ENCODE results near the gene AKR7A2.
A peak's percentile ranks its signal among the peaks of the same experiment; 100 is the strongest.

Gene AKR7A2

DNA sequence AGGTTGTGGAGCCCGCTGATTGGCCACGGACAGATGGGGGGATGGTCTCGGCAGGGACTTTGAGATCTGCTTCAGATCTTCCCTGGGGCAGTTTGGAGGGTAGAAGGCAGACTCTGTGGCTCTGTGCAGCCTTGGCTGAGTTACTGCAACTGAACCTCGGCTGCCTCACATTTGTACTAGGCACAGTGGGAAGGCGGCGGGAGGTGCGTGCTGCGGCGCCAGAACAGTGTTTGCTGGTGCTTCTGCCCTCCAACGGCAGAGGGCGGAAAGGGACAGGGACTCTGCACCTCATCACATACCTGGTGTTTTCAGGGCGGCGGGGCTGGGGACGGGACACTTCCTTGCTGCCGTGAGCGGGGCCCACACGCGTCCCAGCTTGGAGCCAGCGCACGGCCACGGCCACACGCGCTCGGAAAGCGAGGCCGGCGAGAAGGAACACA lies 26.4 kb upstream of the AKR7A2 start:
- Mint-ChIP-seq H3K4me1 (ENCODE audit: low read depth) (peaks cover 40% of the 10 kb centered on the region), H3K27ac (peak overlapping the region; percentile 89), H3K9me3 (no peaks in the 10 kb centered on the region), H3K27me3 (no peaks in the 10 kb centered on the region), H3K4me3 (no peak overlapping the region), H3K36me3 (ENCODE audit: low read depth) (peaks cover 59% of the 10 kb centered on the region)
- DNase-seq, result no peak

DNA sequence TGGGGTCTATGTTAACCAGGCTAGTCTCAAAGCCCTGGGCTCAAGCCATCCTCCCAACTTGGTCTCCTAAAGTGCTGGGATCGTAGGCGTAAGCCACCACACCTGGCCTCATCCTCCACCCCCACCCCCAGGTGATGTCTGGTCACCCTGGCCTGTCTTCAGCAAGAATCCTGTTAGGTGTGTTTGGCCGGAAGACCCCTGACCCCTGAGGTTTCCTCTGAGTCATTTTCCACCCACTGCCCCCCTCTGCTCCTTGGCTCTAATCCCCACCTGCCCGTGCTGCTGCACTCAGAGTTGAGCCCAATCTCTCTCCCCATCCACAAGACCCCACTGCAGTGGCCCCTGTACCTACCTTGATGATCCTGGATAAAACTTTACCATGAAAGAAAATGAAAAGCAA lies 25.3 kb upstream of the AKR7A2 start:
- no peaks in the 10 kb centered on the region for H3K27me3 Mint-ChIP-seq
- H3K27ac Mint-ChIP-seq, result peak overlapping the region; percentile 89
- H3K9me3 Mint-ChIP-seq, result no peaks in the 10 kb centered on the region
- peaks cover 42% of the 10 kb centered on the region for H3K4me1 Mint-ChIP-seq (ENCODE audit: low read depth)
- DNase-seq, result no peak
- H3K36me3 Mint-ChIP-seq (ENCODE audit: low read depth), result peaks cover 48% of the 10 kb centered on the region
- no peak overlapping the region for H3K4me3 Mint-ChIP-seq

DNA sequence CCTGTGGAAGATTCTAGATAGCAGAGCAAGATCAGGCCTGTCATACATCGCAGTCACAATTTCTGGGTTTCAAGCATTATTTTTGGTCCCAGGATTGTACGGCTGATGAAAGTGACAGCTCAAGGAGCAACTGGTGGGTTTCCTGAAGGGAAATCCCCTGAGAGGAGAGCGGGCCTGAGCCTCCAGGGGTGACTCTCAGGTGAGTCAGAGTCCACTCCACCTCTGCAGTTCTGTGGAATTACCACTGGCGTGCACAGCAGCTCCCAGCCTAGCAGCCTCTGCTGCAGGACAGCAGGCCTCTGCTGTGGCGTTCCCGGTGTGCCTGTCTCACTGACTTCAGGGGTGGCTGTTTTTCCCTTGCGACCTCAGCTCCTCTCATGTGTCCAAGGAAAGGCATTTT lies 24.6 kb upstream of the AKR7A2 start:
- H3K27me3 Mint-ChIP-seq, result no peaks in the 10 kb centered on the region
- DNase-seq, result peak; percentile 67
- H3K9me3 Mint-ChIP-seq, result no peaks in the 10 kb centered on the region
- peaks cover 41% of the 10 kb centered on the region for H3K36me3 Mint-ChIP-seq (ENCODE audit: low read depth)
- H3K4me1 Mint-ChIP-seq (ENCODE audit: low read depth), result peaks cover 39% of the 10 kb centered on the region
- peak overlapping the region; percentile 89 for H3K27ac Mint-ChIP-seq
- peak overlapping the region; percentile 38 for H3K4me3 Mint-ChIP-seq

DNA sequence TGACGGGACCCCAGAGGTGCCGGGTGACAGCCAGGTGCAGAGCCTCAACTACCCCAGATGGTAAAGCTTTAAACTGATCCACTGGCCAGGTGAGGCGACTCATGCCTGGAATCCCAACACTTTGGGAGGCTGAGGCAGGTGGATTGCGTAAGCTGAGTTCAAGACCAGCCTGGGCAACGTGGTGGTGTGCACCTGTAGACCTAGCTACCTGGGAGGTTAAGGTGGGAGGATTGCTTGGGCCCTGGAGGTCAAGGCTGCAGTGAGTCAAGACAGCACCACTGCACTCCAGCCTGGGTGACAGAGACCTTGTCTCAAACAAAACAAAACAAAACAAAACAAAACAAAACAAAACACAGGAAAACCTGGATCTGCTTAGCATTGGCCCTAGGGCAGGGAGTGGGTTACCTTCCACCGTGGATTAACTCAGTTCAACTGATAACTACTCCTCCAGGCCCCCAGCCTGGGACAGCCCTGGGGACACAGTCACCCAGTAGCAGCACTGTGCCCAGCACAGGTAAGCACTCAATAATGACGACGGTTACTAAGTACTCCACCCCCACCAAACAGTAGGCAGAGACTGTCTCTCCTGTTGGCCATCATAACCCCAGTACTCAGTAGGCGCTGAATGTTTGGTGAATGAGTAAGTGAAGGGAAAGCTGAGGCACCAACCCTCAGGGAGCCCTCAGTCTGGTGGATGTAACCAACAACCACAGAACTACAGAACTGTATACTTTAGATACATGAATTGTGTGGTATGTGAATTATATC lies 21.8 kb upstream of the AKR7A2 start:
- Mint-ChIP-seq H3K27ac (no peak overlapping the region), H3K27me3 (no peaks in the 10 kb centered on the region), H3K4me1 (ENCODE audit: low read depth) (peaks cover 34% of the 10 kb centered on the region), H3K4me3 (no peak overlapping the region), H3K9me3 (no peaks in the 10 kb centered on the region), H3K36me3 (ENCODE audit: low read depth) (peaks cover 18% of the 10 kb centered on the region)
- DNase-seq, result no peak

DNA sequence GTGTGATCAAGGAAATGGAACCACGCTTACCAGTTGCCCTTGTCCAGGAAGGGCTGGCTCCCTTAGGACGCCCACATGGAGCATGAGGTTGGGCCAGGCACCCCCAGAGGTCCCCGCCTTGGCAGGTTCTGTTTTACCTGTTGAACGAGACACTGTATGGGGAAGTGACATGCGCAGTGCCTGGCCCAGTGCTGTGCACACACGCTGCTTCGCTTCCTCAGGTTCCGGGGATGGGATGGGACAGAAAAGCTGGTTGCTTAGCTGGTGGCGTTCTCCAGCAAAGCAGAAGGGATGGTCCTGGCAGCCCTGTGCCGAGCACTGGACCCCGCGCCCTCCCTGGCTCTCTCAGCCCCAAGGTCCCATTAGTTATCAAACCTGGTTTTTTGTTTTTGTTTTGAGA lies 20.9 kb upstream of the AKR7A2 start:
- Mint-ChIP-seq H3K4me1 (ENCODE audit: low read depth) (peaks cover 33% of the 10 kb centered on the region), H3K36me3 (ENCODE audit: low read depth) (peaks cover 13% of the 10 kb centered on the region), H3K4me3 (no peak overlapping the region), H3K9me3 (no peaks in the 10 kb centered on the region), H3K27ac (peak overlapping the region; percentile 44), H3K27me3 (no peaks in the 10 kb centered on the region)
- no peak for DNase-seq

DNA sequence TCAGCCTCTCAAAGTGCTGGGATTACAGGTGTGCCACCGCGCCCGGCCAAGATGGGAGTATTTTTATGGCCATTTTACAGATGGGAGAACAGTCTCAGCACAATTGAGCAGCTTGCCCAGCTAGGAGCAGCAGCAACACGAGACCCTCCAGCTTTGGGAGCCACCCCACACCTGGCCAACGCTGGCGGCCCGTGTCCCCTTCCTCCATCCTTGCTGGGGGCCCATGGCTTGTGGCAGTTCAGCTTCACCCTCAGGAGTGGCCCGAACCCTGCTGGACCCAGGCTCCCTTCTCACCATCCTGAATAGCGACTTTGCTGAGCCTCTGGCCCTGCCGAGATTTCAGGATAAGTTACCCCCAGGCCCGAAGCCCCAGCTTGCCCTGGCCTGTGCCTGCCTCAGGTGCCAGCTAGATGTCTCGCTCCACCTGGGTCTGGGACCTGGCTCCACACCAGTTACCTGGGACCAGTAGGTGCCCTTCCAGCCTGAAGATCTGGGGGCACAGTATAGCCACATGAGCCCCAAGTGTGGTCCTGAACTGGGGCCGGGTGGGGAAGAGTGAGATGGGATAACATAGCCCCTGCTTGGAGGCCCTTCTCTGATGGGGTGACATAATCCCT lies 19.4 kb upstream of the AKR7A2 start:
- Mint-ChIP-seq H3K27me3 (no peaks in the 10 kb centered on the region), H3K9me3 (no peaks in the 10 kb centered on the region), H3K4me3 (no peak overlapping the region), H3K36me3 (ENCODE audit: low read depth) (peaks cover 14% of the 10 kb centered on the region), H3K4me1 (ENCODE audit: low read depth) (peaks cover 19% of the 10 kb centered on the region), H3K27ac (no peak overlapping the region)
- DNase-seq, result no peak

DNA sequence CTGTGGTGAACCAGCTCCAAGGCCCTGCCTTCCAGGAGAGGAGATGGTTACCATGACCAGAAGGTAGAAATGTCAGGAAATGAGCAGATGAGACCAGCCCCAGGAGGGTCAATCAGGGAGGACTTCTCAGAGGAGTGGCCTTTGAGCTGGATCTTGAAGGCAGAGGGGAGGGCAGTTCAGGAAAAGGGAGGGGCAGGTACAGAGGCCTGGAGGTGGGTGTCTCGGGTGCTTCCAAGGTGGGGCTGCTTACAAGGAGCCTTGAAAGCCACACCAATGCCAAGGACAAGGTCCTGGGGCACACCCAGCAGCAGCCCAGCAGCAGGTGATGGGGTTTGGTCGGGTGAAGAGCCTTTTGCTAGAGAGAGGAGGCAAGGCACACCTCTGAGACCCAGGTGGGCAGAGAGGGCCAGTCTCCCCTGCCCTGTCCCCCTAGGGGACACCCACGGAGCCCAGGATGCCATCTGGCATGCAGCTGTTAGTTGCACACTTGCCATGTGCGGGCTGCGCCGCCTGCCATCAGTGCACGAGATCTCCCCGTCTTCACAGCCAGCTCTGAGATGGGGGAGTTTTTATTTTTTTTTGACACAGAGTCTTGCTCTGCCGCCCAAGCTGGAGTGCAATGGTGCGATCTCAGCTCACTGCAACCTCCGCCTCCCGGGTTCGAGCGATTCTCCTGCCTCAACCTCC lies 18.6 kb upstream of the AKR7A2 start:
- no peaks in the 10 kb centered on the region for H3K9me3 Mint-ChIP-seq
- no peaks in the 10 kb centered on the region for H3K27me3 Mint-ChIP-seq
- H3K4me1 Mint-ChIP-seq (ENCODE audit: low read depth), result peaks cover 11% of the 10 kb centered on the region
- H3K36me3 Mint-ChIP-seq (ENCODE audit: low read depth), result peaks cover 14% of the 10 kb centered on the region
- no peak overlapping the region for H3K4me3 Mint-ChIP-seq
- DNase-seq, result no peak
- H3K27ac Mint-ChIP-seq, result peak overlapping the region; percentile 42

DNA sequence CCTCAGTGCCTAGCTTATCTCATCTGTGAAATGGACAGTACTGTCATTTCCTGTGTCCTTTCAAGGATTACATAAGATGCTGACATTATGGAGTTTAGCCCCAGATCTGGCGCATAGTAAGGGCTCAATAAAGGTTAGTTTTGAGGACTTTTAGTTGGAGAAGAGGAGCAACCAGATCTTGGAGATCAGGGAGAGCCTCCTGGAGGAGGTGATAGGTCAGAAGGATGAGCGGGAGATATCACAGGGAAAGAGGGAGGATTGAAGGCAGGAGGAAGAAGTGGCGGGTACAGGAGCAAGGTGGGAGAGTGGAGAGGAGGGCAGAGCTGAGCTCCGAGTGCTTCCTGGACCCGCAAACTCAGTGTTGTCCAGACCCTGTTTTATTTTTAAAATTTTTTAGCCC lies 17.7 kb upstream of the AKR7A2 start:
- peaks cover 7% of the 10 kb centered on the region for H3K4me1 Mint-ChIP-seq (ENCODE audit: low read depth)
- no peaks in the 10 kb centered on the region for H3K27me3 Mint-ChIP-seq
- H3K36me3 Mint-ChIP-seq (ENCODE audit: low read depth), result peaks cover 17% of the 10 kb centered on the region
- H3K4me3 Mint-ChIP-seq, result no peak overlapping the region
- H3K9me3 Mint-ChIP-seq, result no peaks in the 10 kb centered on the region
- H3K27ac Mint-ChIP-seq, result no peak overlapping the region
- no peak for DNase-seq

DNA sequence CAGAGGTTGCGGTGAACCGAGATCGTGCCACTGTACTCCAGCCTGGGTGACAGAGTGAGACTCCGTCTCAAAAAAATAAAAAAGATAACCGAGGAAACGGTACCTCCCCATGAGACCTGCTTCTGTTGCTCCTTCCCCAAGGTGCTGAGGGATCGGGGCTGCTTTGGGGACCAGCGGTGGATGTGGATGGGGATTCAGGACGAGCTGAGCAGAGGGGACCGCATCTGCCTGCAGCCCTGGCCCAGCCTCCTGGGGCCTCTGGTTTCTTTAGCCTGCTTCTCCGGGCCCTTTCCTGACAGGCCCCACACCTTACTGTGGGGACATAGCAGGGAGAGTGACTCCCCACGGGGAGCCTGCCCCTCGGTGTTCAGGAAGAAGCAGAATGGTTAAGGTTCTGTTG lies 17.2 kb upstream of the AKR7A2 start:
- Mint-ChIP-seq H3K9me3 (no peaks in the 10 kb centered on the region), H3K4me3 (no peak overlapping the region), H3K4me1 (ENCODE audit: low read depth) (peaks cover 7% of the 10 kb centered on the region), H3K27me3 (no peaks in the 10 kb centered on the region), H3K27ac (no peak overlapping the region), H3K36me3 (ENCODE audit: low read depth) (peaks cover 20% of the 10 kb centered on the region)
- no peak for DNase-seq

DNA sequence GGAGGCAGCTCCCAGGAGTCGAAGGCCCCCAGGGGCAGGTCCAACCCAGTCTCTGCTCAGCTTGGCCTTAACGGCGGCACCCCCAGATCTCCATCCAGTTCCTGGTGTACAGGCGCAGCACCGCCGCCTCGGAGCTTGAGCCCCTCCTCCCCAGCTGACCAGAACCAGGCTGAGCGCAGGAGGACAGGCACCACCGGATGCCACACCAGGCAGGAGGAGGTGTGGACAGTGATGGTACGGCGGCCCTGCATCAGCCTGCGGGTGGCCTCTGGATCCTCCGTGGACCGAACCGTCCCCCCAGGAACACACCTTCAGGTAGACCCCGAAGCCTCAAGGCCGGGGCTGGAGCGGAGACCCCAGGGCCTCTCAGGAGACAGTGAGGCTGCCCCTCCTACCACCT lies 16.5 kb upstream of the AKR7A2 start:
- Mint-ChIP-seq H3K9me3 (no peaks in the 10 kb centered on the region), H3K4me1 (ENCODE audit: low read depth) (peaks cover 2% of the 10 kb centered on the region), H3K27me3 (no peaks in the 10 kb centered on the region), H3K27ac (no peak overlapping the region), H3K4me3 (no peak overlapping the region), H3K36me3 (ENCODE audit: low read depth) (peaks cover 20% of the 10 kb centered on the region)
- no peak for DNase-seq

DNA sequence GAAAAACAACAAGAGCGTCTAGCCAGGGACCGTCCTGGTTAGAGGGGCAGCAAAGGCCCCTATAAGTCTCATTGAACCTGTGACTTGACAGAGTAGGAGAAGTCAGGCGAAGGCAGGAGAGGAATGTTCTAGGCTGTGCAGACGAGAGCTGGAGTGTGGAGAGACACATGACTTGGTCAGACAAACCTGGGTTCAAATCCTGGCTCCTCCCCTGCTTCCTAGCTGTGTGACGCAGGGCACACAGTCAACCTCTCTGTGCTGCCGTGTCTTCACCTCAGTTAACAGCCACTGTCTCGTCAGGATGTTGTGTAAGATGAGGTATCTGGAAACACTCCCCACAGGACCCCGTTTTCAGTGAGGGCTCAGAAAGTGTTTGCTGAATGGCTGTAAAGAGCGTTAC lies 15.8 kb upstream of the AKR7A2 start:
- no peak overlapping the region for H3K27ac Mint-ChIP-seq

DNA sequence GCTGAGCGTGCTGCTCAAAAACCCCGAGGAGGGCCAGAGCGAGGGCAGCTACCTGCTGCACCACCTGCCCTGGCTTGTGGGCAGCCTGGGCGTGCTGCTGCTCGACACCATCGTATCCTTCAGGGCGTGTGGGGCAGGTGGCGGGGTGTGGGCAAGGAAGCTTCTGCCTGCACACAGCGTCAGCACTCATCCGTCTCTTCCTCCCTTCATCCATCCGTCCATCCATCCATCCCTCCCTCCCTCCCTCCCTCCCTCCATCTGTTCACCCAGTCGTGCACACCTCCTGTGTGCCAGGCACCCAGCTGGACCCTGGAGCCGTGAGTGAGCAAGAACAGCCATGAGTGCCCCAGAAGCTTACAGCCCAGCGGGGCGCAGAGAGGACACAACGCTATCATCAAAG lies 15.4 kb upstream of the AKR7A2 start:
- Mint-ChIP-seq H3K4me3 (no peak overlapping the region), H3K4me1 (ENCODE audit: low read depth) (no peaks in the 10 kb centered on the region), H3K36me3 (ENCODE audit: low read depth) (peaks cover 25% of the 10 kb centered on the region), H3K9me3 (no peaks in the 10 kb centered on the region), H3K27me3 (no peaks in the 10 kb centered on the region), H3K27ac (peak overlapping the region; percentile 47)
- no peak for DNase-seq

More for the DNA sequence above, 15.8 kb upstream of the AKR7A2 start:
- H3K9me3 Mint-ChIP-seq, result no peaks in the 10 kb centered on the region
- H3K4me3 Mint-ChIP-seq, result no peak overlapping the region
- H3K36me3 Mint-ChIP-seq (ENCODE audit: low read depth), result peaks cover 22% of the 10 kb centered on the region
- DNase-seq, result no peak
- H3K4me1 Mint-ChIP-seq (ENCODE audit: low read depth), result no peaks in the 10 kb centered on the region
- no peaks in the 10 kb centered on the region for H3K27me3 Mint-ChIP-seq

DNA sequence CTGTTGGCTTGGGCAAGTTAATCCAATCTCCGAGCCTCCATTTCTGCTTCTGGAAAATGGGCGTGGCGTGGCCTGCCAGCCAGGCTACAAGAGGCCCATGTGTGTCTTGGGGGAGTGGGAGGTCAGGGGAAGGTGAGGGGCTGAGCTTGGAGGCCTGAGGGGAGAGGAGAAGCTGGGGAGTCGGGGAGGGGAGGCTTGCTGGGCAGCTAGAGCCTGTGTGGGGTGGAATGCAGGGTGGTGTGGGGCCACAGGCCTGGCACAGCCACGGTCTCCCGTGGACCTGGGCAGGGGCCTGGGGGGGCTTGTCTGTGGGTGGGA lies 14.8 kb upstream of the AKR7A2 start:
- Mint-ChIP-seq H3K36me3 (ENCODE audit: low read depth) (peaks cover 25% of the 10 kb centered on the region), H3K27me3 (no peaks in the 10 kb centered on the region), H3K4me1 (ENCODE audit: low read depth) (no peaks in the 10 kb centered on the region), H3K27ac (peak overlapping the region; percentile 71), H3K9me3 (no peaks in the 10 kb centered on the region), H3K4me3 (no peak overlapping the region)
- no peak for DNase-seq

DNA sequence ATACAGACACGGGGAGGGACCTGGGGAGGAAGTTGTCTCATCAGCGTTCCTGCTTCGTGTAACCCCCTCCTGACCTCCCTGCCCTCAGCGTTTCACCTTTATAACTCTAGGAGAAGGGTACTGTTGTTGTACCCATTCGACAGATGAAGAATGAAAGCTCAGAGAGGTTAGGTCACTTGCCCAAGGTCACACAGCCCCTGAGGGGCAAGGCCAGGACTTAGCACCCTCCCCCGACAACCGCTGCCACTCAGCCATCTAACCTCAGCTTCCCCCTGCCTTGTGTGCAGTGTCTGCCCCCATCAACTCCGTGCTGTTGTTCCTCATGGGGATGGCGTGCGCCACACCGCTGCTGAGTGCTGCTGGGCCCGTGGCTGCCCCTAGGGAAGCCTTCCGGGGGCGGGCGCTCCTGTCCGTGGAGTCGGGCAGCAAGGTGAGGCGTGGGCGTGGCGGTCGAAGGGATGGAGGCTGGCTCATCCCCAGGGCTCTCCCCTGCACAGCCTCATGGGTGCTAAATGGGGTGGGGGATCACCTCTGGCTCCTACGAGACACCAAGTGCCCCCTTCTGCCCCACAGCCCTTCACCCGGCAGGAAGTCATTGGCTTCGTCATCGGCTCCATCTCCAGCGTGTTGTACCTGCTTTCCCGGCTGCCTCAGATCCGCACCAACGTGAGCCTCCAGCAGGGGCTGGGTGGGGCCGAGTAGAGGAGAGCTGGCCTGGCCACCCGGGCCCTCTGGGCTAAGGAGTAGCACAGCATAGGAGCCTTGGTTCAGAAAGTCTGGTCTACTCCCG lies 14.2 kb upstream of the AKR7A2 start:
- Mint-ChIP-seq H3K4me3 (no peak overlapping the region), H3K36me3 (ENCODE audit: low read depth) (peaks cover 25% of the 10 kb centered on the region), H3K27me3 (no peaks in the 10 kb centered on the region), H3K4me1 (ENCODE audit: low read depth) (no peaks in the 10 kb centered on the region), H3K9me3 (no peaks in the 10 kb centered on the region), H3K27ac (peak overlapping the region; percentile 71)
- no peak for DNase-seq

Measured in activated T-cell treated with anti-CD3 and anti-CD28 coated beads, Interleukin-2, amount 50 U/mL, for 24 hours (primary cell).